GM18517 (cell line): Measurements from ENCODE around the gene ZC2HC1B.
A peak's percentile ranks its signal among the peaks of the same experiment; 100 is the strongest.

ENCODE experiments used
- ATAC-seq: cut with Tn5 transposase; IDR thresholded peaks from one replicate; pipeline ENCODE4 v1.9.1; 2021; ENCODE audit warnings: mild to moderate bottlenecking, moderate library complexity; ENCODE audit not compliant: unreplicated experiment

Gene ZC2HC1B

DNA sequence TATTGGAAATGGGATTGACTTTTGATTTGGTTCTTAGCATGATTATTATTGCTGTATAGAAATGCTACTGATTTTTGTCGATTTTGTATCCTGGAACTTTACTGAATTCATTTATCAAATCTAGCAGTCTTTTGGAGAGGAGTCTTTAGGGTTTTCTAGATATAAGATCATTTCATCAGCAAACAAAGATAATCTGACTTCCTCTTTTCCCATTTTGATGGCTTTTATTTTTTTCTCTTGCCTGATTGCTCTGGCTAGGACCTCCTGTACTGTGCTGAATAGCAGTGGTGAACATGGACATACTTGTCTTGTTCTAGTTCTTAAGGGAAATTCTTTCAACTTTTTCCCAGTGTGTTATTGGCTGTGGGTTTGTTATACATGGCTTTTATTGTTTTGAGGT lies 64.6 kb downstream of the ZC2HC1B start:
- no peak for ATAC-seq

DNA sequence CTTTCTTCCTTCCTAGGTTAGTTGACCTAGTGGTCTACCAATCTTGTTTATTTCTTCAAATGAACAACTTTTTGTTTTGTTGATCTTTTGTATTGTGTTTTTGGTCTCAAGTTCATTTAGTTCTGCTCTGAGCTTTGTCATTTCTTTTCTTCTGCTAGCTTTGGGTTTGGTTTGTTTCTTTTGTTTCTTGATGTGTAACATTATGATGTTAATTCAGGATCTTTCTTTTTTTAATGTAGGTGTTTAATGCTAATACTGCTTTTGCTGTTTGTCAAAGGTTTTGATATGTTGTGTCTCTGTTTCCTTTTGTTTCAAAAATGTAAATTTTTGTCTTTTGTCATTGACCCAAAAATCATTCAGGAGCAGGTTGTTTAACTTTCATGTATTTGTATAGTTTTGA lies 65.7 kb downstream of the ZC2HC1B start:
- ATAC-seq, result no peak

DNA sequence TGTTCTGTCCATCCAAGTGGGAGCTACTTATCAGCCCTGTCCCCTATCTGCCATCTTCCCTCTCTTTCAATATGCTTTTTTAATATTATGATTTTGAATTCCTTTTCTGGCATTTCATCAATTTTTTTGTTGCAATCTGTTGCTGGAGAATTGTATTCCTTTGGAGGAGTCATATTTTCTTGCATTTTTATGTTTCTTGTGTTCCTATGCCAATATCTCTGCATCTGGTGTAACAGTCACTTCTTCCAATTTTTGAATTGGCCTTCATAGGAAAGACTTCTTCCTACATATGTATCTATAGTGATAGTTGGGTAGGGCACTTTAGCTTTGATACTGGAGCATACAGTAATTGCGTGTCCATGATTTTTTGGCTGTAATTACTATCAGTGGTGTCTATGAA lies 70.1 kb downstream of the ZC2HC1B start:
- ATAC-seq, result no peak

DNA sequence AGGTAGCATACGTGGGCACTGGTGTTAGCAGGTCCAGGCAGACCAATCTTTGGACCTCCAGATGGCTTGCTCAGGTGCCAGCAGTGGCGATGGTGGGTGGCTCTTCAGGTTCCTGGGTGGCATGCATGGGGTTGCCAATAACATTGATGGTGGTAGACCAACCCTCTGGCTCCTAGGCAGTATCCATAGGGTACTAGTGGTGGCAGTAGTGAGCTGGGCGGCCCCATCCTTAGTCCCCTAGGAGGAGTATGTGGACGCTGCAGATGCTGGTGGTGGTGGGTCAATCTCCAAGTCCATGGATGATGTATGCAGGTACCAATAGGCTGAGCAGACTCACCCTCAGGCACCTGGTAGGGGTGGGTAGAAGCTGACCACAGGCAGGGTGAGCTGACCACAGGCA lies 70.6 kb downstream of the ZC2HC1B start:
- no peak for ATAC-seq

DNA sequence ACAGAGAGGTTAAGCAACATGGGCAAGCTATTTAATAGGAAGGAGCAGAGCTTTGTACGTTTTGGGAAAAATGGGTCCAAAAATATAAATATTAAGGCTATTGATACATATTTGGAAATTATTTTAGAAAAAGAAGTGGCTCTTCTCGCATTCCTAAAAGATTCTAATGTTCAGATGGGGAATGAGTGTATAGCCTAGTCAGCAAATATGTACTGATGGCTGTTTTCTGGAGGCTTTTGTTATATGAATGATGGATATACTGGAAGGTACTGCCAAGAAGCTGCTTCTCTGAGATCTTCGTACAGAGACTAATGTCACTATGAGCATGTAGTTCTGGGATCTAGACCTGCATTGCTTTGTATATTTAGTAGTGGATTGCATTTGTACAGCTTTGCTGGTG lies 72.1 kb downstream of the ZC2HC1B start:
- no peak for ATAC-seq

DNA sequence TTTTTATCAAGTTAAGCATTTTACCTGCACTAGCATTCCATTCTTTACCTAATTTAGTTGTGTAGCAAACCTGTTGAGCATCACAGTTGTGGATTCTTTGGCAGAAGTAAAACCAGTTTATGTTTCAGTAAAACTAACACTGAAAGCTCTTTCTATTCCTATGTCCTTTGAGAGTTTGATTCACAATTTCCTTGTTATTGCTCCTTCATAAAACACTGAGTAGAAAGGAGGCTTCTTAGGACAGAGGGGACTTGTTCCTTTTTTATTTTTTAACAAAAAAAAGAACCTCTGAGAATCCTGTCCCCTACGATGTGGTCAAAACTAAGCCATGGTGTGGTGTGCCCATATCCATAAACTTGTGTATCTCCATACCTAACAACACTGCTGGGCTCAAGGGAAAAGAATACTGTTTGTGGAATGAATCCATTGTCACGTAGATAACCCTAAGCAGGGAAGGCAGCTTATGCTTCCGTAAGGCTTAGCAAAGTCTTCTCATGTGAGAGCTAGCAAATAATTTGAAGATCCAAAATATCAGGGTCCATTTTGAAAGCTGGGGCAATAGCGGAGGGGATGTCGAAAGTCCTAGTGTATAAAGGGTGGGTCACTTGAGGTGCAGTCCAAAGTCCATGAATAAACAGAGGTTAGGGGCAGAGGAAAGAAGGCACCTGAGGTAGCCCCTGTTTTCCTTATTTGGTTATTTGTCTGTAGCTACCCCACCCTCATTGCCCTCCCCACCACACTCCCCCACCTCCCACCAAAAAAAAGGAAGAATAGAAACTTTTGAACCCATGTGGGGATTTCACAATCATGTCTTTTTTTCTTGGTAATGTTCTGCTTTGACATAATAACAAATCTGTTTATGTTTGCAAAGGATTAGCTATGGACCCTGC lies 72.7 kb downstream of the ZC2HC1B start:
- ATAC-seq, result no peak

DNA sequence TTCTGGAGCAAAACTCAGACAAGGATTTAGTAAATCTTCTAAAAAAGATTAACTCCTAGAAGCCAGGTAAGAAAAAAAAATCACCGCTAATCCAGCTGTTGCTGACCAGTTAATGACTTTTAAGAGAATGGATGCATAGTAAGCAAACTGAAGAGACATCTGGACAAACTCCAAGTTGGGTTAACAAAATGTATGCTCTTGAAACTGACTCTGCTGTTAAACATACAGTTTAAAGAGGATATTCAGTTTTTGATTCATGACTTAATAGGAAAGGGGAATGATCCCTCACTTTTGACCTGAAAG lies 73.3 kb downstream of the ZC2HC1B start:
- ATAC-seq, result no peak

DNA sequence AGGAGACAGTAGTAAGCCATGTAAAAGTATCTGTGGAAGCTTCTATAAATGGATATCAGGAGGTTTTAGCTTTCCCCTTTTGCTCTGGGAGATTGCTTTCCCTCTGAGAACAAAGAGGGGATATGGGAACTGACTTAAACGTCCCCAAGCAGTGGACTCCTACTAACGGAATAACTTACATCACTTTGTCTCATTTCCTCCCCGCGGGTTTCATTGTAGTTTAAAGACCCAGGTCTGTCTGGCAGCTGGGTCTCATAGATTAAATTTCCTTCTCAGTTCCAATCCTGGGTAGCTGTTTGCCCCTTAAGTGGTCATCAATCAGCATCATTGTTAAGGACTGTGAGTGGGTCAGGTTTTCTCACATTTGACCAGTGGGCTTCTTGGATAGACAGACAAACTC lies 75.1 kb downstream of the ZC2HC1B start:
- ATAC-seq, result no peak

DNA sequence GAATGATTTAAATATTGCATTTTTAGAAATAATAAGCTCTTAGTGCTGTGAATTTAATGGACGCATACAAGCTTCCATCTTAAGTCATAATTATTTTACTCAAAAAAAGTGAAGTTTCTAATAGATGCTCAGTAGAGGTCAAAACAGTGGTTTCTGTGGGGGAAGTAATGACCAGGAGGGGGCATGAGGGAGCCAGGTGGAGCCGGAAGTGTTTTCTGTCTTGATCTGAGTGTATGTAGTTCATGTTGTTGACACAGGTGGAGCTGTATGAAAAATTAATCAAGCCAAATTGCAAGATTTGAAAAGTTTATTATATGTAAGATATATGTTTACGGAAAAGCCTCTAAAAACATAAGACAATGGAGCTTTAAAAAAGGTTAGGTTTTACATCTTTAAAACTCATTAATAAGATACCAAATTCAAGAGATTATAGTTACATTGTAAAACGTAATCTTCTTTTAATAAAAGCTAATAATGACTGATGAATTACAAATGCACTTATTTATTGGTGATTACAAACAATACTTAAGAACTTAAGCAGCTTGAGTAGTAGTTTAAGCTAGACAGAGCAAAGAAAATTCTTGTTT lies 75.8 kb downstream of the ZC2HC1B start:
- peak; percentile 98 for ATAC-seq

DNA sequence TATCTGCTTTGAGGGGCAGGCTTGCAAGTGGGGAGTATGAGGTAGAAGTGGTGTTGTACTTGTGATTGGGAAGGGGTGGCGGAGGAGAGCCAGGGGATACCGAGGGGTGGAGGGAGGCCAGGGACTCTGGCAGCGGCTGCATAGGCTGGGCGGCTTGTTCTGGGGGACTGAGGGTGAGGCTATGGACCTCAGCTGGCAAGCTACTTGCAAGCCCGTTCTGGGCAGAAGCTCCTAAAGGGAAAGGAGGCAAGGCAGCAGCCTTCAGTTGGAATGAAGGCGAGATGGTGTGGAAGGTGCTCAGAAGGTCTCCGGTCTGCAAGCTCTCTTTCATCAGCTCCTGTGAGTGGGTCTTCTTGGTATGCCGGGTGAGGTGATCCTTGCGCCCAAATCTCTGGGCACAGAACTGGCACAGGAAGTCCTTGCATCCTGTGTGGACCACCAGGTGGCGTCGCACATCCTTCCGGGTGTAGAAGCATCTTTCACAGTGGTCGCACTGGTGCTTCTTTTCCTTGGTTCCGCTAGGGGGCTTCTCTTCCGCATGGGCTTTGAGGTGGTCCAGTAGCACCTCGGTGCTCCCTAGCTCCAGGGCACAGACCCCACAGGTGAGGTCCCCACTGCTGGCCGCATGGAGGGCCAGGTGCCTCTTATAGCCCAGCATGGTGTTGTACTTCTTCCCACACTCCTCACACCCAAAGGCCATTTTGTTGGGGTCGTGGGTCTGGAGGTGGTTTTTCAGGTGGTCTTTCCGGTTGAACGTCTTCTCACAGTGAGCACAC lies 77.8 kb downstream of the ZC2HC1B start:
- ATAC-seq, result peak; percentile 53

DNA sequence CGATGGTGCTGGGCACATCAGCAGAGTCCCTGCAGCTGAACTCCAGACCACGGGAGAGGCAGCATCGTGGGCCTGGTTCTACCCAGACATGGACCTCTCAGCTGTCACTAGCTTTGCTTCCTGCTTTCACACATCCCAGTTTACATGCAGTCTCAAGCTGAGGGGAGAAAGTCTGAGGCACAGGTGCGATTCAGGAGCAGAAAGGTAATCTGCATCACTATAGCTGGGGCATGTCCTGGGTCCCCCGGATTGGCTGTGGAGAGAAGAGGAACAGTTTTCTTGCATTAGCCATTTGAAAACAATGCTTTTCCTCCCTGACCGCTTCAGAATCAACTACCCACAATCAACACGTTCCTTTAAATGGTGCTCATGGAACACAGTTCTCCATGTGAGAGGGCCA lies 83.9 kb downstream of the ZC2HC1B start:
- ATAC-seq, result no peak

DNA sequence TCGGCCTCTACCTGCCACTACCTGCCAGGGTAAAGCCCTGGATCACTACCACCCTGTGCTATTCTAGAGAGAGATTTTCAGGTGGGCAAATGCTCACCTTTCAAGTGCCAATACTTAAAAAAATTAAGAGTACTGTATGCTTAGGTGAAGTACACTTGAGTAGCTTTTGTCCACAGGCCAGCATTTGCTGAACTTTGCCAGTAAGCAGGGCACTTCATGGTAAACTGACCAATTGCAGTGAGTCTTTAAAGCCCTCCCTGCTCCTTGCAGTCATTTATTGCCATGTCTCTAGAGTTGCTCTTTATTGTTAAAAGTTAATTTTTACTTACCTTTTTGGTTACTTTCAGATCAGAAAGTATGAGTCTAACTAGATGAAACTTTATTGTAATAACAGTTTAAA lies 85.3 kb downstream of the ZC2HC1B start:
- no peak for ATAC-seq

DNA sequence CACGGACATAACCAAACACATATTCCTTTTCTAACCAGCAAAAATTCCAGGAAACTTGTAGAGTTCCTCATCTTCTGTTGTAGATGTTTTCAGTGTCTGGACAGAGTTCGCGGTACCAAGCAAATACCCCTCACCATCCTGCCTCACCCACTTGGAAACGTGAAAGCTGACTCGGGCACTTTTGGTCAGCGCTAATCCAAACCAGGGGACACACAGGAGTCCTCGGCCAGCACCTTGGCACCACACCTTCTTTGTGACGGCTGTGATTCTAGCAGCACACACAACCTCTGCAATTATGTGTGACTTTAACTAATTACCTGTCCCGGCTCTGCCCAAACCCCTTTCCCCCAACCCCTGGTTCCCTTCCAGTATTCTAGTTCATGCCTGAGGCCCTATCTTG lies 85.7 kb downstream of the ZC2HC1B start:
- no peak for ATAC-seq

DNA sequence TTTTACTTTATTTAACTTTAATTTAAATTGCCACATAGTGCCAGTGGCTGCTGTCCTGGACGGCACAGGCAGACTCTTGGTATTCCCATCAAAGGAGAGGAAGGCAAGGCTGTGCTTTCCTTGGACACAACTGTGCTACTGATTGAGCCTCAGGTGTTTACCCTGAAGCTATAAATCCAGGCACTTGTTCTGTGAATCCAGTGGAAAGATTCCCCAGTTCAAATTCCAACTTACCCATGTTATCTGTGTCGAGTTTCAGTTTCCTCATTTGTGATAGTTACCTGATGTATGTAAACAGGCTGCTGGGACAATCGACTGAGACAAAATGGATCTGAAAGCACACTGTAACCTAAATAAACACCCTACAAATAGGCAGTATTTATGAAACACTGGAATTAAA lies 86.6 kb downstream of the ZC2HC1B start:
- no peak for ATAC-seq

DNA sequence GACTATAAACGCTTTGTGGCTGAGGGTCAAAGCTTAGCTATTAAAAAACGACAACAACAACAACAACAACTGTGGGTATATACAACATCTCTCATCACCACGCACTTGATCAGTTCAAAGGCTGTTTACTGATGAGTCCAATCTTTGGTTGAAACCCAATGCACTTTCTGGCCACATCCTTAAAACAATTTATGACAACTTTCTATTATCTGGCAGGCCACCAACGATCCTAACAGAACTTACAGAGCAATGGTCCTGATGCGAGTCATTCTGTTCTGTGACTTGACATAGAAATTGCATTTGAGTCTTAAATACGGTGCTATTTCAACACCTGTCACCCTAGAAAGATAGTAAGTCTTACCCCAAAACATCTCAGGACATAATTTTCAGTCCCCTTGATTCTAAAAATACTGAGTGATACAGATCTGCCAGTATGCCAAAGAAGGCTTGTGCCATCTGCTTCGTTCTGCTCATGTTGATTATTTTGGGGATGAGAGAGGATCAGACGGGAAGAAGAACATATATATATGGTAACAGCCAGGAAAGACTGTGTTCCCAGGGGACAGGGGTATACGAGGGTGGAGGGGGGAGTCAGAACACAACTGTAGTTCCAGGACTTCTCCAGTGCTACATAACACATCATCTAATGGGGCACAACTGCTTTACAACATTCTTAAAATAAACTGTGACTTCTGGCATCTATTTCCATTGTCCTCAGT lies 87.9 kb downstream of the ZC2HC1B start:
- no peak for ATAC-seq

DNA sequence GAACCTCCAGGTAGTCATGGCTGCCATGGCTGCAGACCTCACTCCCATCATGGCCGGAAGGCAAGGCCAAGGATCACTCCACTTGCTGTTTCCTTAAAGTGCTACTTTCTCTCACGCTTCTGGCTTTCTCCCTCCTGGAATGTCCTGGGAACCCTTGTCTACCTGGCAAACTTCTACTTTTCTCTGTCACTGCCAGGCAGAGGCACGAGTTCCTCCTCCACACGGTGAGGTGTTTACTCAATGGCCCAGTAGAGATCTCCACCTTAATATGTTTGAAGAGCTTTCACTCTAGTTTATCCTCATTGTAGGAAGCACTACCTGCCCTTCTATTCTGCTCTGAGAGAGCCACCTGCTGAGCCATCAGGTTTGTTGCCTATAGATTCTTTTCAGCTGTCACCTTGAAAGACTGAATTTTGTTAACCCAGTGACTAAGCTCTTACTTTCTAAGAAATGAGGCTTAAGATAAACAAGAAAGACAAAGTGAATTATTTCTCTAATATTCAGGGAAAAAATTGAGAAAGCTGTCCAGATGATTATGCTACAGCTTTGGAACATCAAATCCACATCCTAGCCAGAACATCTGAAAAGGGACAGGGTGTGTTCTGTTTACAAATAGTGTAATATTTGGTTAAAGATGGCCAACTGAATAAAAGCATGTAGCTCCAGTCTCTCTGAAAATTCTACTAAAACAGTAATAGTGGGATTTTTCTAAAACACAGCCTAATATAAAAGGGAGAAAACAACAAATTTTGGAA lies 88.8 kb downstream of the ZC2HC1B start:
- ATAC-seq, result no peak

DNA sequence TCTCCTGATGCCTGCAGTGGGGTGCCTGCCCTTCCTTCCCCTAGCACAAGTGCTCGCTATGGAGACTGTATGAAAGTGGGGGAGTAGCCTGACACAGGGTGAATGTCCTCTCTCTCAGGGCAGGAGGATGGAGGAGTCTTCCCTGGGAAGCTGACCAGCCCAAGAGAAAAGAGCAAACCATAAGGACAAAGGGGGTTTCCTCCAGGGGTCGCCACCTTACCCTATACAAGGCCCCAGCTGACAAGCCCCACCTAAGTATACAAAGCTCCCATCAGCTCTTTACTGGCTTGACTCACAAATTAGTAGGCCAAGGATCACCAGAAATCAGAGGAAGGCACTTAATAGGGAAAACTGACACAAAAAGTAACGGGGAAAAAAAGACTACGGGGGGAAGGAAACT lies 89.6 kb downstream of the ZC2HC1B start:
- no peak for ATAC-seq

DNA sequence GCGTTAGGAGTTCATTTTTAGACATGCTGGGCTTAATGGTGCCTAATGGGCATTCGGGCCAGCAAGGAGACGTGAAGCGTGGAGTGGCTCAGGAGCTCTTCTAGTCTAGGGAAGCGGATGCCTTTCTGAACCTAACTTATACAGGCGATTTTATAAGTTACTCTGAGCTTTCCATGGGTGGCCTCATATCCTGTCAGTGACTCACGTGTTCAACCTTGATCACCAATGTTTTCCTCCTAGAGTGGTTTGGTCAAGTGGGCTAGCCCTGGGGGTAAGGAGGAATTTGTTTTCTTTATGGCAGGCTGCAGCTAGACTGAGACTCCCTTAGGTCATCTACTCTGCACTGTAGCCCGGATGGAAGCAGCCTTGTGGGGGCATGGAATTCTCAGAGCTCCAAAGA lies 91.7 kb downstream of the ZC2HC1B start:
- no peak for ATAC-seq

DNA sequence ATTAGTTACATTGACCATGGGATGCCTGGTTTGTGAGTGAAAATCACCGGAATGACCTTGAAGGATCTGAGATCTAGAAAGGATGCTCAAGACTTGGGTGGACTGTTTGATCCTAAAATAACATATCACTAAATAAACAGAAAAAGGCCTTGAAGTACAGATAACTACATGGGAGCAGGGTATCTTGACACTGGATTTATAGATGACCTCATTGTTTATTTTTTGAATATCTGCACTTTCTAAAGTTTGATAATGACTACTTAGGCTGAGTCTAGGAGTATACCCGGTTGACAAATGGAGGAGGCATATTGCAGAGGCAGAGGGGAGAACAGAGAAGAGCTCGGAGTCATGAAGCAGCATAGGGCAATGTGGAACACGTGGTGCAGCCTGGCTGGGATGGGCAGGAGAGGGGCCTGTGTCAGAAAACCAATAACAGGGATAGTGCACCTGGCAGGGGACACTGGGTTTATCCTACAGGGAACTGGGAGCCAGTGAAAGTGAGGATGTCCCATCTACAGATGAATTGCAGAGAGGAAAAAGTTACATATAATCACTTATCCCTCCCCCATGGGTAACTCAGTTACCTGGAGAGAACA lies 93.5 kb downstream of the ZC2HC1B start:
- no peak for ATAC-seq

DNA sequence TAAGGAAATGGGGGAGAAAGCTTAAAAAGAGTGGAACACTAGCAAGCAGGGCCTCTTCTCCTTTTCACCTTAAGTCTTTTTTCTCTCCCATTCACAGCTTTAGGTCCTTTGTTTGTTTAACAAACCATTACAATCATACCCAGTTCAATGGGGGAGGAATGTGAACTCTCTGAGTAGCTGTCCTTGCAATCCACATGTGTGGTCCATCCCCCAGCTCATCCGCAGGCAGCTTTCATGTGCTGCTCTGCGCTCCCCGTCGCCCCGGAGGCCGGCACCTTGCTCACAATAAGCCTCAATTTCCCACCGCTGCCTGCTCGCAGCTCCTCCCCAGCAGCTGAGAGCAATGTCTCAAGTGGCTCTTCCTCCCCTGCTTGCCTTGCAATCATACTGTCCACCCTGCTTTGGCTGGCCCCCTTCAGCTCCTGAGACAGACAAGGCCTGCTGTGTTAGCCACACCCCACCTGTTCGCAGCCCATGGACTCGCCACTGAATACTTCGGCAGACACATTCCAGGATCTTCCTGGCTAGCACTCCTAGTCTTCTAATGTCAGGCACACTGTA lies 94.6 kb downstream of the ZC2HC1B start:
- ATAC-seq, result no peak
